IMR-90 (cell line): Measurements from ENCODE around the gene TRPM8. TPM values are rescaled to one million over a fixed set of nuclear protein-coding genes. Genes with fewer than 3 reads are reported as not detected.

Experiments used
- ATAC-seq: fragments of 200-7000 bp; cut with Tn5 transposase; 2 replicates; pipeline ENCODE4 v1.9.1; 2020; ENCODE audit warnings: low read depth, mild to moderate bottlenecking, moderate library complexity
- BruUV-seq: library from RNA; stranded (reverse); fragments of 400-500 nt; replicated peaks from 2 replicates; lab custom pipeline; 2021; lab: Mats Ljungman, UMichigan
- CTCF ChIA-PET: fragments of 300-600 bp; formaldehyde crosslinking; extraction: SDS; loops from one replicate; lab custom pipeline; 2021; ENCODE audit warnings: antibody characterized with exemption; lab: Yijun Ruan, JAX
- POLR2A ChIA-PET: fragments of 300-600 bp; sonication (Branson Sonifier 250); formaldehyde crosslinking; loops from one replicate; lab custom pipeline; 2022; ENCODE audit warnings: antibody characterized with exemption; ENCODE audit not compliant: unreplicated experiment; lab: Charles Lee
- DNase-seq: peaks from one replicate; pipeline ENCODE4 v3.0.0; 2013
- H2AFZ ChIP-seq: replicated peaks from 2 replicates; pipeline ENCODE3; 2013; ENCODE audit warnings: low read length, mild to moderate bottlenecking; ENCODE audit not compliant: poor library complexity
- H2AK5ac ChIP-seq: 2 replicates; pipeline ENCODE4 v1.6.1; 2013; ENCODE audit warnings: low read depth, low read length, inconsistent platforms
- H2AK9ac ChIP-seq: replicated peaks from 2 replicates; pipeline ENCODE3; 2013; ENCODE audit warnings: mild to moderate bottlenecking, low read depth, low read length, moderate library complexity; ENCODE audit not compliant: poor library complexity
- H2BK120ac ChIP-seq: 2 replicates; pipeline ENCODE4 v1.6.1; 2013; ENCODE audit warnings: low read depth, low read length, inconsistent platforms
- H2BK15ac ChIP-seq: 3 replicates; pipeline ENCODE4 v1.6.1; 2013; ENCODE audit warnings: low read depth, low read length, inconsistent platforms
- H2BK20ac ChIP-seq: 2 replicates; pipeline ENCODE4 v1.6.1; 2013; ENCODE audit warnings: low read depth, mild to moderate bottlenecking, inconsistent platforms, low read length, moderate library complexity
- H2BK5ac ChIP-seq: 2 replicates; pipeline ENCODE4 v1.6.1; 2013; ENCODE audit warnings: mild to moderate bottlenecking, low read depth, low read length, inconsistent platforms; ENCODE audit not compliant: poor library complexity, severe bottlenecking
- H3K14ac ChIP-seq: replicated peaks from 2 replicates; pipeline ENCODE4 v1.6.1; 2013; ENCODE audit warnings: low read depth, low read length, inconsistent platforms
- H3K18ac ChIP-seq: 2 replicates; pipeline ENCODE4 v1.6.1; 2013; ENCODE audit warnings: low read depth, low read length, control low read depth
- H3K23ac ChIP-seq: 2 replicates; pipeline ENCODE4 v1.6.1; 2013; ENCODE audit warnings: low read depth, low read length, inconsistent platforms
- H3K27ac ChIP-seq: 2 replicates; pipeline ENCODE4 v1.5.1; 2013; ENCODE audit warnings: mild to moderate bottlenecking, control low read depth, low read length; ENCODE audit not compliant: insufficient read depth
- H3K27me3 ChIP-seq: 2 replicates; pipeline ENCODE4 v1.6.1; 2013; ENCODE audit warnings: low read length; ENCODE audit not compliant: control insufficient read depth, insufficient read depth
- H3K36me3 ChIP-seq: 2 replicates; pipeline ENCODE4 v1.6.1; 2013; ENCODE audit warnings: low read length, mixed read lengths; ENCODE audit not compliant: control insufficient read depth, insufficient read depth
- H3K4ac ChIP-seq: 2 replicates; pipeline ENCODE4 v1.6.1; 2013; ENCODE audit warnings: low read depth, low read length, inconsistent platforms
- H3K4me1 ChIP-seq: 2 replicates; pipeline ENCODE4 v1.6.1; 2013; ENCODE audit warnings: low read length, mixed read lengths; ENCODE audit not compliant: control insufficient read depth, insufficient read depth
- H3K4me2 ChIP-seq: 2 replicates; pipeline ENCODE4 v1.6.1; 2013; ENCODE audit warnings: low read depth, mild to moderate bottlenecking, control low read depth, low read length, moderate library complexity
- H3K4me3 ChIP-seq: 2 replicates; pipeline ENCODE4 v1.5.1; 2013; ENCODE audit warnings: low read depth, mild to moderate bottlenecking, control low read depth, low read length, moderate library complexity; ENCODE audit not compliant: insufficient read depth
- H3K56ac ChIP-seq: 2 replicates; pipeline ENCODE4 v1.6.1; 2013; ENCODE audit warnings: low read length, inconsistent platforms; ENCODE audit not compliant: insufficient read depth; ENCODE audit errors: extremely low read depth
- H3K79me1 ChIP-seq, 2 experiments: 2 replicates each; pipeline ENCODE4 v1.6.1; 2013; ENCODE audit warnings: low read length in 2 of 2, inconsistent platforms in 1 of 2, low read depth in 1 of 2
- H3K9ac ChIP-seq: 2 replicates; pipeline ENCODE4 v1.6.1; 2013; ENCODE audit warnings: low read depth, low read length, control low read depth
- H3K9me1 ChIP-seq: 2 replicates; pipeline ENCODE4 v1.6.1; 2013; ENCODE audit warnings: low read length, inconsistent platforms; ENCODE audit not compliant: insufficient read depth
- H3K9me3 ChIP-seq: 2 replicates; pipeline ENCODE4 v1.6.1; 2013; ENCODE audit warnings: low read length; ENCODE audit not compliant: control insufficient read depth, insufficient read depth
- H4K20me1 ChIP-seq: 2 replicates; pipeline ENCODE4 v1.6.1; 2013; ENCODE audit warnings: low read length, inconsistent platforms; ENCODE audit not compliant: insufficient read depth
- H4K5ac ChIP-seq: 2 replicates; pipeline ENCODE4 v1.6.1; 2013; ENCODE audit warnings: mild to moderate bottlenecking, low read depth, low read length, control low read depth
- H4K8ac ChIP-seq, 2 experiments: 2 replicates each; pipeline ENCODE4 v1.6.1; 2013; ENCODE audit warnings: low read depth in 2 of 2, low read length in 2 of 2, control low read depth in 1 of 2, inconsistent platforms in 1 of 2
- H4K91ac ChIP-seq: 2 replicates; pipeline ENCODE4 v1.6.1; 2013; ENCODE audit warnings: low read depth, low read length, inconsistent platforms; ENCODE audit not compliant: insufficient read depth
- CEBPB ChIP-seq: IDR thresholded peaks from 2 replicates; pipeline ENCODE4 v1.6.1; 2012; ENCODE audit warnings: low read depth, low read length, improper control_type of control experiment
- CHD1 ChIP-seq: IDR thresholded peaks from 2 replicates; pipeline ENCODE4 v1.6.1; 2012; ENCODE audit warnings: low read depth, low read length, improper control_type of control experiment
- CTCF ChIP-seq: conservative IDR thresholded peaks from 2 replicates; pipeline ENCODE4 v1.5.1; 2012; ENCODE audit warnings: mild to moderate bottlenecking, low read depth, low read length, improper control_type of control experiment
- ELK1 ChIP-seq: fragments of 150-350 bp; IDR thresholded peaks from 2 replicates; pipeline ENCODE4 v1.6.1; 2016; ENCODE audit warnings: low read depth, mild to moderate bottlenecking, low read length, moderate library complexity, borderline replicate concordance
- FOS ChIP-seq: fragments of 150-350 bp; IDR thresholded peaks from 2 replicates; pipeline ENCODE4 v1.6.1; 2016; ENCODE audit warnings: low read depth, low read length
- MAZ ChIP-seq: IDR thresholded peaks from 2 replicates; pipeline ENCODE4 v1.6.1; 2012; ENCODE audit warnings: low read depth, mild to moderate bottlenecking, low read length, improper control_type of control experiment, moderate library complexity, borderline replicate concordance
- MXI1 ChIP-seq: IDR thresholded peaks from 2 replicates; pipeline ENCODE4 v1.6.1; 2012; ENCODE audit warnings: low read depth, mild to moderate bottlenecking, low read length, moderate library complexity, borderline replicate concordance
- NFE2L2 ChIP-seq: fragments of 150-350 bp; IDR thresholded peaks from 2 replicates; pipeline ENCODE4 v1.6.1; 2016; ENCODE audit warnings: low read depth, mild to moderate bottlenecking, low read length
- POLR2A ChIP-seq: IDR thresholded peaks from 2 replicates; pipeline ENCODE4 v1.6.1; 2012; ENCODE audit warnings: mild to moderate bottlenecking, low read depth, low read length
- RCOR1 ChIP-seq: IDR thresholded peaks from 2 replicates; pipeline ENCODE4 v1.6.1; 2012; ENCODE audit warnings: mild to moderate bottlenecking, low read length, improper control_type of control experiment; ENCODE audit not compliant: insufficient replicate concordance
- RFX5 ChIP-seq: IDR thresholded peaks from 2 replicates; pipeline ENCODE4 v1.8.0; 2012; ENCODE audit warnings: low read depth, mild to moderate bottlenecking, low read length, moderate library complexity
- SMC3 ChIP-seq: fragments of 150-350 bp; IDR thresholded peaks from 2 replicates; pipeline ENCODE4 v1.6.1; 2016; ENCODE audit warnings: low read depth, mild to moderate bottlenecking, antibody characterized with exemption, low read length, moderate library complexity
- USF2 ChIP-seq: fragments of 150-350 bp; IDR thresholded peaks from 2 replicates; pipeline ENCODE4 v1.6.1; 2017; ENCODE audit warnings: mild to moderate bottlenecking, antibody characterized with exemption, low read length, low read depth
- WGBS, 2 experiments: methylation state at CpG; one replicate each; pipeline versions ENCODE4 v1.1.5 to v1.1.7; 2013; ENCODE audit warnings: missing lambda C conversion rate in 2 of 2; ENCODE audit not compliant: insufficient read length in 1 of 2; ENCODE audit errors: extremely low coverage in 2 of 2; 5-methylcytosine and 5-hydroxymethylcytosine counted together
- dilution Hi-C: fragments of 300-500 bp; cut with HindIII; formaldehyde crosslinking; loops from one replicate; pipeline ENCODE4 v1.14.3; 2018; ENCODE audit warnings: low sequenced_read_pairs; ENCODE audit not compliant: unreplicated experiment
- in situ Hi-C: fragments of 300-500 bp; cut with MboI; formaldehyde crosslinking; loops from 3 replicates; pipeline ENCODE4 v1.14.3; 2019; ENCODE audit warnings: low sequenced_read_pairs, inconsistent platforms, mixed read lengths
- intact Hi-C: fragments of 100-400 bp; cut with micrococcal nuclease; formaldehyde crosslinking; loops from 2 replicates; pipeline ENCODE4 v1.10.0; 2022
- polyA plus RNA-seq, 3 experiments: library from polyadenylated mRNA; depleted of rRNA; stranded (reverse); fragments of >200 nt; gene quantifications; 2 replicates each; pipeline ENCODE4 v1.2.3, GENCODE V29; 2012; ENCODE audit warnings: low replicate concordance in 1 of 3
- total RNA-seq: library from RNA; depleted of rRNA; stranded (reverse); fragments of >200 nt; gene quantifications from 2 replicates; pipeline ENCODE4 v1.2.3, GENCODE V29; 2012

The TRPM8 gene
- total and polyA plus RNA-seq, 2 of the 4 experiments (the other 2 are of a cell fraction) = not detected

GRCh38 chr2:234032279-234032856 lies 115.2 kb downstream of the TRPM8 start:
- Histone ChIP-seq H3K36me3 (no peaks in the 10 kb centered on the region), H4K8ac (no peak overlapping the region), H2AFZ (no peak overlapping the region), H3K9me1 (no peaks in the 10 kb centered on the region), H2AK5ac (no peak overlapping the region), H2BK15ac (no peak overlapping the region), H2AK9ac (no peak overlapping the region), H2BK20ac (no peak overlapping the region), H4K5ac (no peak overlapping the region), H2BK120ac (no peak overlapping the region), H3K9me3 (peaks cover 4% of the 10 kb centered on the region), H4K20me1 (no peaks in the 10 kb centered on the region; the same call in 1 of the 2 replicates), H3K14ac (no peak overlapping the region), H3K23ac (no peak overlapping the region), H3K18ac (no peak overlapping the region), H4K91ac (no peak overlapping the region), H2BK5ac (peak overlapping the region; percentile 30), H3K27me3 (peaks cover 2% of the 10 kb centered on the region; the same call in 1 of the 2 replicates), H3K27ac (no peak overlapping the region), H3K4me2 (peak overlapping the region; percentile 55; the same call in 1 of the 2 replicates), H3K4me3 (no peak overlapping the region), H3K4me1 (peaks cover 6% of the 10 kb centered on the region), H3K79me1 (no peaks in the 10 kb centered on the region), H3K9ac (no peak overlapping the region), H3K4ac (no peak overlapping the region; the same call in 1 of the 2 replicates), H3K56ac (no peak overlapping the region)
- CTCF ChIA-PET = interaction anchor here (0.5 kb wide), 1 partner anchor 422 kb away, joined by 3 read pairs; no protein-coding TSS in a partner anchor
- POLR2A ChIA-PET = no interaction called here
- intact Hi-C loops (no loop called here), in situ Hi-C loops (no loop called here), dilution Hi-C loops (no loop called here)
- BruUV-seq = no TSS peak
- ATAC-seq = peak; percentile 80
- no peak for TF ChIP-seq CTCF
- no peak for TF ChIP-seq USF2
- no peak for TF ChIP-seq MXI1
- no peak for TF ChIP-seq RCOR1
- TF ChIP-seq CHD1 = no peak
- TF ChIP-seq POLR2A = no peak
- TF ChIP-seq FOS = no peak
- no peak for TF ChIP-seq NFE2L2
- TF ChIP-seq RFX5 = no peak
- no peak for TF ChIP-seq MAZ
- TF ChIP-seq ELK1 = no peak
- TF ChIP-seq CEBPB = no peak
- no peak for TF ChIP-seq SMC3
- DNase-seq = peak; percentile 82
- no CpG with 5 or more reads among the region's 1 CpG for WGBS, 2 experiments
